GM15510 (cell line): ENCODE measurements around the gene TIGD2.

Source experiments
- POLR2A ChIP-seq: IDR thresholded peaks from 3 replicates; pipeline ENCODE4 v1.6.1; 2011; ENCODE audit warnings: borderline replicate concordance; ENCODE audit not compliant: insufficient read length; ENCODE audit errors: extremely low read depth

The TIGD2 gene

GRCh38 chr4:89140168-89140759, 28.9 kb downstream of the TIGD2 start:
- TF ChIP-seq POLR2A: no peak

- TF ChIP-seq POLR2A: no peak
Observed at GRCh38 chr4:89142691-89143669, 31.6 kb downstream of the TIGD2 start.

GRCh38 chr4:89146196-89146595, 34.9 kb downstream of the TIGD2 start:
- TF ChIP-seq POLR2A: no peak

GRCh38 chr4:89152972-89153371, 41.6 kb downstream of the TIGD2 start:
- no peak for TF ChIP-seq POLR2A

GRCh38 chr4:89156174-89156914, 45.0 kb downstream of the TIGD2 start:
- no peak for TF ChIP-seq POLR2A

GRCh38 chr4:89157488-89158024, 46.2 kb downstream of the TIGD2 start:
- TF ChIP-seq POLR2A: no peak

- TF ChIP-seq POLR2A: no peak
Observed at GRCh38 chr4:89158884-89159503, 47.7 kb downstream of the TIGD2 start.

GRCh38 chr4:89160806-89161205, 49.5 kb downstream of the TIGD2 start:
- no peak for TF ChIP-seq POLR2A

- TF ChIP-seq POLR2A: no peak
Observed at GRCh38 chr4:89161841-89162240, 50.5 kb downstream of the TIGD2 start.

- no peak for TF ChIP-seq POLR2A
Observed at GRCh38 chr4:89162496-89162895, 51.2 kb downstream of the TIGD2 start.

- no peak for TF ChIP-seq POLR2A
Observed at GRCh38 chr4:89162987-89163386, 51.7 kb downstream of the TIGD2 start.

GRCh38 chr4:89164400-89164799, 53.1 kb downstream of the TIGD2 start:
- no peak for TF ChIP-seq POLR2A
